Right cardiac atrium (tissue), 5 donors: ENCODE measurements around the gene CCM2L. TPM values are rescaled to one million over a fixed set of nuclear protein-coding genes. Genes with fewer than 3 reads are reported as not detected.

ENCODE experiments used
- ATAC-seq, 2 donors: fragments of 200-7000 bp; cut with Tn5 transposase; one replicate each; pipeline versions ENCODE4 v1.8.0 to v1.9.1; 2020; ENCODE audit warnings: moderate library complexity in 2 of 2, mild to moderate bottlenecking in 1 of 2
- DNase-seq, 3 donors: peaks; one replicate each; pipeline ENCODE4 v3.0.0-alpha.2; 2020
- H3K27ac ChIP-seq: one replicate; pipeline ENCODE4 v1.5.1; 2013; ENCODE audit warnings: mild to moderate bottlenecking, low read length, control low read depth, moderate library complexity
- H3K27me3 ChIP-seq: one replicate; pipeline ENCODE4 v1.6.1; 2013; ENCODE audit not compliant: control insufficient read depth, insufficient read depth
- H3K4me1 ChIP-seq: one replicate; pipeline ENCODE4 v1.6.1; 2013; ENCODE audit warnings: low read length; ENCODE audit not compliant: control insufficient read depth, insufficient read depth
- H3K4me3 ChIP-seq: one replicate; pipeline ENCODE4 v1.5.1; 2013; ENCODE audit warnings: low read length, control low read depth
- H3K9me3 ChIP-seq: one replicate; pipeline ENCODE4 v1.6.1; 2013; ENCODE audit warnings: low read length; ENCODE audit not compliant: control insufficient read depth
- WGBS: extraction: QIAGEN DNeasy Blood & Tissue Kit; methylation state at CpG from one replicate; pipeline ENCODE4 v1.1.7; 2013; 5-methylcytosine and 5-hydroxymethylcytosine counted together
- intact Hi-C, 4 donors: fragments of 100-400 bp; cut with DNase I; formaldehyde crosslinking; loops; one replicate each; pipeline versions ENCODE4 v1.11.0 to v1.14.0; 2022 to 2023
- polyA plus RNA-seq: library from polyadenylated mRNA; stranded (reverse); fragments of 200-250 nt; gene quantifications from one replicate; pipeline ENCODE4 v1.2.3, GENCODE V29; 2013
- total RNA-seq, 4 donors: library from RNA; stranded (reverse); fragmentation: NEBNext Ultra II Directional; extraction: Animal tissue kit (Norgen Biotek cat#: 25700); gene quantifications; one replicate each; pipeline ENCODE4 v1.2.1, GENCODE V29; 2021
- donor health status: healthy with polysubstance abuse.
- donor health status: DM: no; HTN: yes; CAD: no.
- donor health status: DM: no; HTN: no; CAD: no.
- donor health status: DM: no; HTN: yes; CAD: no; lungs with severe emphysema.
- donor health status: DM: yes; HTN: yes; CAD: no.

The CCM2L gene
- total and polyA plus RNA-seq, 5 donors: 5.6 to 10.3 (median 9.4) TPM

GRCh38 chr20:31975874-31976273 is 34.4 kb upstream of the CCM2L start:
- no peak for DNase-seq
- H3K4me3 ChIP-seq: no peak overlapping the region
- H3K4me1 ChIP-seq: no peaks in the 10 kb centered on the region
- H3K9me3 ChIP-seq: no peaks in the 10 kb centered on the region
- 87% methylated on average over 2 of the region's 2 CpGs for WGBS
- H3K27ac ChIP-seq: no peak overlapping the region
- intact Hi-C loops: no loop called here
- no peaks in the 10 kb centered on the region for H3K27me3 ChIP-seq
- no peak for ATAC-seq

DNA sequence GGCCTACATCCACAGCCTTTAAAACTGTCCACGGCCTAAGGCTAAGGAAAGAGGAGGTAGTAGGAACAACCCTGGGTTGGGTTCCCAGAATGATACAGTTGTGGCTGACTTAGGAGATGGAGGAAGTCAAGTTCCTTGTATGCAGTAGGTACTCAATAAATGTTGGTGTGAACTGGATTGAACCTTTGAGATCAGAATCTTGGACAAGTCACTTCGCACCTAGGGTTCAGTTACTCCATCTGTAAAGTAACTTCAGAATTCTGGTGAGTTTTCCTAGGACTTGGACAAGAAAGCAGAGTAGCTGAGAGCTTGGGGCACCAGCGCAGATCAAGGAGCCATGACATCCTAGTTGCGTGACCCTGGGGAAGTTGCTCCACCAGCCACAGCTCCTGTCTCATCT is 33.2 kb upstream of the CCM2L start:
- H3K4me3 ChIP-seq: no peak overlapping the region
- no peaks in the 10 kb centered on the region for H3K9me3 ChIP-seq
- H3K27ac ChIP-seq: no peak overlapping the region
- 81% methylated on average over 4 of the region's 4 CpGs for WGBS
- DNase-seq (no peak), ATAC-seq (no peak)
- no peaks in the 10 kb centered on the region for H3K4me1 ChIP-seq
- intact Hi-C loops: no loop called here
- H3K27me3 ChIP-seq: no peaks in the 10 kb centered on the region

DNA sequence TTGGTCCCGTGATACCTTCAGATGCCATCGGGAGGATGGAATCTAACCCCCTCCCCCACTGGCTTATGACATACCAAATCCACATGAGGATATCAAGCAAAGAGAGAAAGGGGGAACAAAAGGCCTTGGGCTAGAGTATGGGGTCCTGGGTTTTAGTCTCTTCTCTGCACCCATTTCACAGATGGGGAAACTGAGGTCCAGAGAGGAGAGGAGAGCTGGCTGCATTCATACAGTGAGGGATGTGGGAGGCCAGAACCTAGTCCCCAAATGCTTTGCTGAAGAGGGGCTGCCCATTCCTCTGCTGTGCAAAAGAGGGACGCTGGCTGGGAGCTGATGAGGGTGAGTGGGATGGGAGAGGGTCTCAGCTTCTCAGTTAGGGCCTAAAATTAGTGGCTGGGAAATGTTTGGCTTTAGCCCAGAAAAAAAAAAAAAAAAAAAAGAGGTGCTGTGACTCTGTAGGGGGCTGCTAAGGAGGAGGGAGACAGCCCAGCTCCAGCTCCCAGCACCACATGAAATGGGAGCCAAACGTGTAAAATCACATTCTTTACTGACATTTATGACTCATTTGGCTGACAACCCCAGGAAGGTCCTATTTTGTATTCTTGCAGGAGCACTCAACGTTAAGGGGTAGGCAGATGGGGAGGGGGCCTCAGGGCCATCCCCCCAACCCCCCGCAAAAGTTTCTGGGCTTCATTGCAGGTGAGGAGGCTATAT is 30.4 kb upstream of the CCM2L start:
- Histone ChIP-seq H3K27ac (no peak overlapping the region), H3K27me3 (no peaks in the 10 kb centered on the region), H3K4me3 (no peak overlapping the region), H3K9me3 (no peaks in the 10 kb centered on the region), H3K4me1 (no peaks in the 10 kb centered on the region)
- 54% methylated on average over 6 of the region's 6 CpGs for WGBS
- ATAC-seq (no peak), DNase-seq (no peak)
- intact Hi-C loops: no loop called here

- intact Hi-C loops: no loop called here
Measured at GRCh38 chr20:31981784-31982183, 28.5 kb upstream of the CCM2L start.

DNA sequence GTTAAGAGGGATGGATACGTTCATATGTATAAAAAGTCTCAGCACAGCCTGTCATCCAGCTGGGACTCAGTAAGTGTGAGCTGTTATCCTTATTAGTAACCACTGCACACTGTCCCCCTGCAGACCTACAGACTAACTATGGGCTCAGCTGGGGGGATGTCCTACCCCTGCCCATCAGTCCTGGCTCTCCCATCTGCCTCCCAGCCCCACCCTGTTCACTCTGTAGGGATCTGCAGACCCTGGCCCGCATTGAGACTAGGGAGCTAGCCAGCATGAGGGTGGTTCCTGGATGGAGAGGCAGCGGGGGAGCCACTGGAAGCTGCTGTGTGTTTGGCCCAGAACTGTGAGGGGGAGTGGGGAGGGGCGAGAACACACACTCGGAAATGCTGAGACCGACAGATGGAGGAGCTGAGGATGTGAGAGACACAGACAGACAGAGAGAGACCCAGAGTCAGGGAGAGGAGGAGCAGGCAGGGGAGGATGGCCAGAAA is 25.2 kb upstream of the CCM2L start:
- H3K27ac ChIP-seq: no peak overlapping the region
- ATAC-seq (no peak), DNase-seq (no peak)
- 24% methylated on average over 6 of the region's 6 CpGs for WGBS
- H3K9me3 ChIP-seq: no peaks in the 10 kb centered on the region
- H3K27me3 ChIP-seq: no peaks in the 10 kb centered on the region
- no peaks in the 10 kb centered on the region for H3K4me1 ChIP-seq
- intact Hi-C loops: no loop called here
- H3K4me3 ChIP-seq: no peak overlapping the region

More at GRCh38 chr20:31981784-31982183, 28.5 kb upstream of the CCM2L start:
- 73% methylated on average over 2 of the region's 2 CpGs for WGBS
- DNase-seq: no peak
- H3K4me1 ChIP-seq: no peaks in the 10 kb centered on the region
- no peak overlapping the region for H3K4me3 ChIP-seq
- H3K27ac ChIP-seq: no peak overlapping the region
- no peak for ATAC-seq
- H3K27me3 ChIP-seq: no peaks in the 10 kb centered on the region
- H3K9me3 ChIP-seq: no peaks in the 10 kb centered on the region

DNA sequence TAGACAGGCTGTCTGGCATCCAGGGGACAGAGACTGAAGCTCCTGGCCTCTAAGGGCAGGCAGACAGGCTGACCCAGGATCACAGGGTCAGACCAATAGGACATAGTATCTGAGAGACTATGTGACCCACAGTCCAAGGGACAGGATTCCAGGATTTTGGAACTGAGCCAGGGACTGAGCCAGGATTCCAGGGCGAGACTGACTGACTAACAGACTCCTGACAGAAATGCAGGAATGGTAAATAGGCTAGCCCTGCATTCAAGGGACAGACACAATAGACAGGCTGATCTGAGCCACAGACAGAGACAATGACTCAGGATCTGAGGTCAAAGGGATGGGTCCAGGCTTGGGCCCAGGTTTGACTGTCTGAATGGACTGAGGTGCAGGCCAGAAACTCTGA is 22.5 kb upstream of the CCM2L start:
- Histone ChIP-seq H3K4me3 (no peak overlapping the region), H3K27ac (no peak overlapping the region), H3K4me1 (no peaks in the 10 kb centered on the region), H3K9me3 (no peaks in the 10 kb centered on the region), H3K27me3 (no peaks in the 10 kb centered on the region)
- DNase-seq (no peak), ATAC-seq (peak in 1 of 2 donors; percentile 43)
- intact Hi-C loops: no loop called here
- WGBS: 44% methylated on average over 1 of the region's 1 CpG

GRCh38 chr20:31988430-31989015 is 21.7 kb upstream of the CCM2L start:
- no peak overlapping the region for H3K27ac ChIP-seq
- H3K27me3 ChIP-seq: no peaks in the 10 kb centered on the region
- H3K9me3 ChIP-seq: no peaks in the 10 kb centered on the region
- no peak for ATAC-seq
- WGBS: 84% methylated on average over 5 of the region's 5 CpGs
- intact Hi-C loops: no loop called here
- no peak overlapping the region for H3K4me3 ChIP-seq
- H3K4me1 ChIP-seq: no peaks in the 10 kb centered on the region
- DNase-seq: no peak

- Histone ChIP-seq H3K9me3 (no peaks in the 10 kb centered on the region), H3K27ac (no peak overlapping the region), H3K27me3 (no peaks in the 10 kb centered on the region), H3K4me3 (no peak overlapping the region), H3K4me1 (no peaks in the 10 kb centered on the region)
- WGBS: 56% methylated on average over 8 of the region's 8 CpGs
- DNase-seq: no peak
- ATAC-seq: peak; percentile 51 to 56
- intact Hi-C loops: no loop called here
Measured at GRCh38 chr20:31989030-31989645, 21.1 kb upstream of the CCM2L start.

DNA sequence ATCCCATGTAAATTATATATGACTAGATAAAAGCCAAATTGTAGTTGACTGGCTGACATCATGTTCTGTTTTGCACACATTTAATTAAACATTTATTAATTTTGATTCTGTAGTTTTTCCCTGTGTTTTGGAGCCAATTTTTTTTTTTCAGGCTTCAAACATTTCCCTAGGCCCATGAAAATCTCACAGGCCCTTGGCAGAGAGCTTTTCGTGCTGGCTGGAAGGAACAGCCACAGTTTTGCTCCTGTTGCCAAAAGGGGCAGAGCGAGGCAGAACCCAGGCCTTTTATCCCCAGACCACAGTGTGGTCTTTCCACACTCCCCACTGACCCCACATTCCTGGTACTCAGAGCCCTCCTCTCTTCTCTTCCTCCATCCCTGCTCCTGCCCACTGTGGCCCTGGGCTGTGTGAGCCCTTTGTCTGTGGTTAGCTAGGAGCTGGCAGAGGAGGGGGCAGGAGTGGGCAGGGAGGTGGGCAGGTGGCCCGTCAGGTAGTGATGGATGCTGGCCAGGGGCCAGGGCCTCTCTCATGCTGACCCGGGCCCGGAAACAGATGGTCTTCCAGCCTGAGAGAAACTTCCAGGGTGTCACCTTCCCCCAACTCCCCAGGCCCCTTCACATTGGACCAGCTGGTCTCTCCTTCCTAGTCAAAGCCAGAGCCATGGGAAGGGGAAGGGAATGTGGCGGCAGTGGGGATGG is 19.4 kb upstream of the CCM2L start:
- 53% methylated on average over 6 of the region's 6 CpGs for WGBS
- Histone ChIP-seq H3K9me3 (no peaks in the 10 kb centered on the region), H3K27ac (no peak overlapping the region), H3K27me3 (no peaks in the 10 kb centered on the region), H3K4me3 (no peak overlapping the region), H3K4me1 (no peaks in the 10 kb centered on the region)
- intact Hi-C loops: no loop called here
- ATAC-seq (peak in 1 of 2 donors; percentile 6), DNase-seq (no peak)

- DNase-seq (no peak), ATAC-seq (no peak)
- intact Hi-C loops: no loop called here
- Histone ChIP-seq H3K4me3 (no peak overlapping the region), H3K27ac (no peak overlapping the region), H3K27me3 (no peaks in the 10 kb centered on the region), H3K4me1 (no peaks in the 10 kb centered on the region), H3K9me3 (no peaks in the 10 kb centered on the region)
- 63% methylated on average over 1 of the region's 1 CpG for WGBS
Measured at GRCh38 chr20:31991339-31991705, 18.9 kb upstream of the CCM2L start.

- no peaks in the 10 kb centered on the region for H3K9me3 ChIP-seq
- no peak overlapping the region for H3K27ac ChIP-seq
- no peak overlapping the region for H3K4me3 ChIP-seq
- ATAC-seq (no peak), DNase-seq (no peak)
- H3K4me1 ChIP-seq: no peaks in the 10 kb centered on the region
- WGBS: 90% methylated on average over 2 of the region's 2 CpGs
- intact Hi-C loops: no loop called here
- no peaks in the 10 kb centered on the region for H3K27me3 ChIP-seq
Measured at GRCh38 chr20:31992086-31992485, 18.2 kb upstream of the CCM2L start.
